ENCODE measurements around the gene AUTS2.

AUTS2 gene

DNA sequence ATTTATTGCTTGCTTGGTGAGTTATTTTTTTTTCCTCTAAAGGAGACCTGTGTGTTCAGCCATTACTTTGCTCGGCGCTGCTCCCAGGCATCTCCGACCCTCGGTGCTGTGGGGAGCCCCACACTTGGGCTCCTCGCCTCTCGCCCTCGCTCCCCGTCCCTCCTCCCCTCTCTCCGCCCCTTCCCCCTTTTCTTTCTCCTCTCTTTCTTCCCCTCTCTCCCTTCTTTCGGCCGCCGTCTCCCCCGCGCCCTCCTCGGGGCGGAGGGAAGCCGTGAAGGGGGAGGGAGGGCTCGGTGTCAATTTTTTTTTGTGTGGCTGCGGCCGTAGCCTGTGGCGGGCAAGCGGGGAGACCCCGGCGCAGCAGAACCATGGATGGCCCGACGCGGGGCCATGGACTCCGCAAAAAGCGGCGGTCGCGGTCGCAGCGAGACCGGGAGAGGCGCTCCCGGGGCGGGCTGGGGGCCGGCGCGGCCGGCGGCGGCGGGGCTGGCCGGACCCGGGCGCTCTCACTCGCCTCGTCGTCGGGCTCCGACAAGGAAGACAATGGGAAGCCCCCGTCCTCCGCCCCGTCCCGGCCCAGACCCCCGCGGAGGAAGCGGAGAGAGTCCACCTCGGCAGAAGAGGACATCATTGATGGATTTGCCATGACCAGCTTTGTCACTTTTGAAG is 1.1 kb downstream of the AUTS2 start:
- H3K79me2 ChIP-seq (ENCODE audit: insufficient read depth, low read length), result peaks cover 49% of the 10 kb centered on the region
- H2AFZ ChIP-seq (ENCODE audit: low read depth, low read length, severe bottlenecking), result peak overlapping the region; percentile 77
- H3K27ac ChIP-seq (ENCODE audit: low read depth, low read length), result no peak overlapping the region
- peaks cover 35% of the 10 kb centered on the region for H3F3A ChIP-seq (ENCODE audit: insufficient read depth)
- peak overlapping the region; percentile 82 for H3K4me2 ChIP-seq (ENCODE audit: low read depth, low read length, poor library complexity, severe bottlenecking)
- H3K27me3 ChIP-seq (ENCODE audit: low read length), result no peaks in the 10 kb centered on the region
- peak overlapping the region; percentile 96 for H3K4me3 ChIP-seq (ENCODE audit: insufficient read depth, low read length, poor library complexity, severe bottlenecking)
- H4K20me1 ChIP-seq (ENCODE audit: low read depth, low read length), result peaks cover 28% of the 10 kb centered on the region
- no peak for TF ChIP-seq EZH2phosphoT487 (conservative IDR thresholded peaks at IDR 0.05; ENCODE audit: low read length)
- TF ChIP-seq, protein P1, sequence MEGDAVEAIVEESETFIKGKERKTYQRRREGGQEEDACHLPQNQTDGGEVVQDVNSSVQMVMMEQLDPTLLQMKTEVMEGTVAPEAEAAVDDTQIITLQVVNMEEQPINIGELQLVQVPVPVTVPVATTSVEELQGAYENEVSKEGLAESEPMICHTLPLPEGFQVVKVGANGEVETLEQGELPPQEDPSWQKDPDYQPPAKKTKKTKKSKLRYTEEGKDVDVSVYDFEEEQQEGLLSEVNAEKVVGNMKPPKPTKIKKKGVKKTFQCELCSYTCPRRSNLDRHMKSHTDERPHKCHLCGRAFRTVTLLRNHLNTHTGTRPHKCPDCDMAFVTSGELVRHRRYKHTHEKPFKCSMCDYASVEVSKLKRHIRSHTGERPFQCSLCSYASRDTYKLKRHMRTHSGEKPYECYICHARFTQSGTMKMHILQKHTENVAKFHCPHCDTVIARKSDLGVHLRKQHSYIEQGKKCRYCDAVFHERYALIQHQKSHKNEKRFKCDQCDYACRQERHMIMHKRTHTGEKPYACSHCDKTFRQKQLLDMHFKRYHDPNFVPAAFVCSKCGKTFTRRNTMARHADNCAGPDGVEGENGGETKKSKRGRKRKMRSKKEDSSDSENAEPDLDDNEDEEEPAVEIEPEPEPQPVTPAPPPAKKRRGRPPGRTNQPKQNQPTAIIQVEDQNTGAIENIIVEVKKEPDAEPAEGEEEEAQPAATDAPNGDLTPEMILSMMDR (IDR thresholded peaks at IDR 0.05; ENCODE audit: insufficient read depth, low read length, poor library complexity, severe bottlenecking), result no peak
- H3K36me3 ChIP-seq (ENCODE audit: low read length), result no peaks in the 10 kb centered on the region
- H3K9ac ChIP-seq (ENCODE audit: low read length), result peak overlapping the region; percentile 85
- no peaks in the 10 kb centered on the region for H3K9me2 ChIP-seq (replicated peaks; ENCODE audit: insufficient read depth, low read length)
- no peaks in the 10 kb centered on the region for H3K9me3 ChIP-seq (ENCODE audit: insufficient read depth, low read length)

DNA sequence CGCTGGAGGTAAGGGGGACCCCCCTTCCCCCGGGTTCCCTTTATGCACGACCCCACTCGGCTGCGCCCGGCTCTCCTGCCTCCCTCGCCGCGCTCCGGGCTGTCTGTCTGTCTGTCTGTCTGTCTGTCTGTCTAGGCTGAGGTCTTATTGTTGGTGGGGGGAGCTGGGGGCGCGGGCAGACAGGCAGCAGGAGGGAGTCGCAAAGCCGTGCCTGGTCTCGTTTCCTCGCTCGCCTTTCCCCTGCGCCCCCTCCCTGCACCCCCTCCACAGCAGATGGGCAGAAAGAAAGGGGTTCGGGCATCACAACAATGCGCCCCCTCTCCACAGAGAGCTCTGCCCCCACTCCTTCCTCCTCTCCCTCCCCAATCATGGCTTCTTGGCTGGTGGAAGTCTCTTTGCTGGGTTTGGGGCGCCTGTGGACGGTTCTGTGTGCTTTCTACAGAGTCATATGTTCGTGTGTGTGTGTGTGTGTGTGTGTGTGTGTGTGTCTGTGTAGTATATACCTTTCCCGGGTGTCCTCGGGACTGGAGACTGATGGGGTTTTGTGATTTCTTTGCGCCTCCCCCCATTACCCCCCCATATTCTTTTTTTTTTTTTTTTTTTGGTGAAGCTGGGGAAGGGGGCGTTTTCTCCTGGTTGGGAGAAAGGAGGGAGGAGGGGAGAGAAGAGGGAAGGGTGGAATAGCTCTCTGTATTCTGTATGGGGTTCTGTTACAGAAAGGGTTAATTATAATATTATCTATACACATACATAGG is 1.9 kb downstream of the AUTS2 start:
- Histone ChIP-seq H3K4me3 (ENCODE audit: insufficient read depth, low read length, poor library complexity, severe bottlenecking) (peak overlapping the region; percentile 96), H4K20me1 (ENCODE audit: low read depth, low read length) (peaks cover 35% of the 10 kb centered on the region), H3K9ac (ENCODE audit: low read length) (peak overlapping the region; percentile 85), H2AFZ (ENCODE audit: low read depth, low read length, severe bottlenecking) (peak overlapping the region; percentile 12), H3K4me2 (ENCODE audit: low read depth, low read length, poor library complexity, severe bottlenecking) (peak overlapping the region; percentile 82), H3K27me3 (ENCODE audit: low read length) (no peaks in the 10 kb centered on the region), H3K9me3 (ENCODE audit: insufficient read depth, low read length) (no peaks in the 10 kb centered on the region), H3F3A (ENCODE audit: insufficient read depth) (peaks cover 30% of the 10 kb centered on the region), H3K36me3 (ENCODE audit: low read length) (no peaks in the 10 kb centered on the region), H3K79me2 (ENCODE audit: insufficient read depth, low read length) (peaks cover 56% of the 10 kb centered on the region), H3K27ac (ENCODE audit: low read depth, low read length) (no peak overlapping the region), H3K9me2 (replicated peaks; ENCODE audit: insufficient read depth, low read length) (no peaks in the 10 kb centered on the region)
- TF ChIP-seq, protein P1 (IDR thresholded peaks at IDR 0.05; ENCODE audit: insufficient read depth, low read length, poor library complexity, severe bottlenecking), result no peak
- TF ChIP-seq EZH2phosphoT487 (conservative IDR thresholded peaks at IDR 0.05; ENCODE audit: low read length), result no peak

DNA sequence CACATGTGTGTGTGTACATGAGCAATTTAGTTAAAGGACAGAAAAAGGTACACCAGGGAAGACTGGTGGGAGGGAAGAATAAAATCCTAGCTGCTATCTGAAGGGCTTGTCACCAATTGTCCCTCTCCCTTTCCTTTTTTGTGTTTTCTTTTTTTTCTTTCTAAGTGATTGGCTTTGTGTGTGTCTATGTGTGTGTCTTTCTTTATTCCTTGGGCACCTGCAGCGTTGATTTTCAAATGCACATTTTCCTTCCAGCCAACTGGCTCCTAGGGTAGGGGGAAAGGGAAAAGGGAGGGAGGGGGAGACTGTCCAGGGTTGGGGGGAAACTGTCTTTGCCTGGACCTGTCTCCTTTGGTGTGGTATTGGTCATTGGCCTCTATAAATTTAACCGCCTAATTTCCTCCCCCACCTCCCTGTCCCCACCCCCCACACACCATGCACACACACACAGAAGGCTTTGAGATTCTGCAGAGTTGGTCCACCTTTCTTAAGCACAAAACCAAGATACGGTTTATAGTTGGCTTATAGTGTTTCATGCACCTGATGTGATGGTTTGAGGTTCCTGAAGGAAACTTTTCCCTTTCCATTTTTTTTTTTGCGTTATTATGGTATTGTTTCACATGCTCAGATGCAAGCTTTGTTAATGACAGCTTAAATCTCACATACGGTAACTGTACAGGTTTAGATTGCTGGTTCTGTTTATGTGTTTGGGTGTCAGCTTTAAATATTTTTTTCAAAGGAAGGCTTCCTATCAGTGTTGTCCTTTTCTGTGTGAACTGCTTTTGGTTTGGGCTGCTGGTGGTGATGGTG is 2.6 kb downstream of the AUTS2 start:
- no peak for TF ChIP-seq EZH2phosphoT487 (conservative IDR thresholded peaks at IDR 0.05; ENCODE audit: low read length)
- TF ChIP-seq, protein P1 (IDR thresholded peaks at IDR 0.05; ENCODE audit: insufficient read depth, low read length, poor library complexity, severe bottlenecking), result no peak
- H3F3A ChIP-seq (ENCODE audit: insufficient read depth), result peaks cover 23% of the 10 kb centered on the region
- H3K9me3 ChIP-seq (ENCODE audit: insufficient read depth, low read length), result no peaks in the 10 kb centered on the region
- H3K27ac ChIP-seq (ENCODE audit: low read depth, low read length), result no peak overlapping the region
- no peak overlapping the region for H2AFZ ChIP-seq (ENCODE audit: low read depth, low read length, severe bottlenecking)
- peak overlapping the region; percentile 96 for H3K4me3 ChIP-seq (ENCODE audit: insufficient read depth, low read length, poor library complexity, severe bottlenecking)
- H3K9me2 ChIP-seq (replicated peaks; ENCODE audit: insufficient read depth, low read length), result no peaks in the 10 kb centered on the region
- H4K20me1 ChIP-seq (ENCODE audit: low read depth, low read length), result peaks cover 42% of the 10 kb centered on the region
- peak overlapping the region; percentile 85 for H3K9ac ChIP-seq (ENCODE audit: low read length)
- peaks cover 64% of the 10 kb centered on the region for H3K79me2 ChIP-seq (ENCODE audit: insufficient read depth, low read length)
- peak overlapping the region; percentile 82 for H3K4me2 ChIP-seq (ENCODE audit: low read depth, low read length, poor library complexity, severe bottlenecking)
- H3K36me3 ChIP-seq (ENCODE audit: low read length), result no peaks in the 10 kb centered on the region
- no peaks in the 10 kb centered on the region for H3K27me3 ChIP-seq (ENCODE audit: low read length)

All from SU-DHL-6 (cell line).